EH (cell line): ENCODE measurements around the gene LANCL3.
"Not testable (repeated sequence)": the region's sequence is repeated elsewhere in the genome, so short reads cannot be mapped to it uniquely, and the experiment has no call there.

ENCODE experiments used
- DNase-seq: peaks from one replicate; pipeline ENCODE4 v3.0.0-alpha.2; 2015; ENCODE audit warnings: low read depth

Gene LANCL3

DNA sequence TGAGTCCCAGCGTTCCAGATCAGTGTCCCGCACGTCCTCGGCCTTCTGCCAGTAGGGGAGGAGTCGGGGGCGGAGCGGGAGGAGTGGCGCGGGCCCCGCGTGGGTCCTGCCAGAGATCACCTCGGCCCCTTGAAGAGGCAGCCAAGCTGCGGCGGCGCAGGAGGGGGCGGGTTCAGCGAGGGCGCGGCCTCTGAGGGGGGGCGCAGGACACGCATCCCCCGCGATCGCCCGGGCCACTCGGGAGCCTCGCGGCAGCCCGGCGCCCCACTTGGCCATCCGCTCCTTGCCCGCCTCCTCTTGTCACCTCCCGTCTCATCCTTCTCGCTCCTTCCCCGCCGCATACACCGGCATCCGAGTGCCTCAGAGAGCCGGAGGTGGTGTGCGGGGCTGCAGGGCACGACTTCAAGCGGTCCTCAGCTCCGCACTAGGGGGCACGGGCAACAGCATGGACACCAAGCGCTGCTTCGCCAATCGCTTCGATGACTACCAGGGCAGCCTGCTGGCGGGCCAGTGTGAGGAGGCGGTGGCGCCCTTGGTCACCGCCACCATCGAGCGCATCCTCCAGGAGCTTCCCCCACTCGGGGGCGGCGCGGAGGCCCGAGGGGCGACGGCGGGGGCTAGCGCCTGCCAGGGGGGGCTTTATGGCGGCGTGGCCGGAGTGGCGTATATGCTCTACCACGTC lies at the start of gene LANCL3:
Gene LANCL3 (plus strand): TSS at position 236 of the 682 bp plus-strand sequence. CDS start 210 bp downstream, at position 446.
- DNase-seq, result not testable (repeated sequence)

DNA sequence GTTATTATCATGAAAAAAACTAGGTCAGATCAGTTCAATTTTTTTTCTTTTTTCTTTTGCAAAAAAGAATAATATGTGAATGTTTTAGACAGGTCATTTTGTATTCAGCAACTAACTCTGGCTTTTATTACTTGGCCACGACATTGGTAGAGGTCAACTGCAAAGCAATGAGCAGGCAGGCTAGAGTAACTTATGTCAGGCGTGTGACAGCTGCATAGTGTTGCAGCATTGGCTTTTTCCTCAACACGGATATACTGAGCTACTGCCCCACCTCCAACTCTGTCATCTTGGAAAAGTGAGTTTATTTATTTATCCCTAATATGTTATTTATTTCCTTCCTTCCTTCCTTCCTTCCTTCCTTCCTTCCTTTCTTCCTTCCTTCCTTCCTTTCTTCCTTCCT lies 47.8 kb upstream of the LANCL3 start:
- not testable (repeated sequence) for DNase-seq

DNA sequence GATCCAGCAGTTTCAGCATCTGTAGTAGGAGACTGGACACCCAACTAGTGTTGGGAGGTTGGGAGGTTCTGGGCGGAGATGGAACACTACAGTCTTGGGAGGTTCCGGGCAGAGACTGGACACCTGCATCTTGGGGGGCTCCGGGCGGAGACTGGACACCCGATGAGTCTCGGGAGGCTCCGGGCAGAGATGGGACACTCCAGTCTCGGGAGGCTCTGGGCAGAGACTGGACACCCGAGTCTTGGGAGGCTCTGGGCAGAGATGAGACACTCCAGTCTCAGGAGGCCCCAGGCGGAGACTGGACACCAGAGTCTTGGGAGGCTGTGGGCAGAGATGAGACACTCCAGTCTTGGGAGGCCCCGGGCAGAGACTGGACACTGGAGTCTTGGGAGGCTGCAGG lies 29.5 kb upstream of the LANCL3 start:
- no peak for DNase-seq

DNA sequence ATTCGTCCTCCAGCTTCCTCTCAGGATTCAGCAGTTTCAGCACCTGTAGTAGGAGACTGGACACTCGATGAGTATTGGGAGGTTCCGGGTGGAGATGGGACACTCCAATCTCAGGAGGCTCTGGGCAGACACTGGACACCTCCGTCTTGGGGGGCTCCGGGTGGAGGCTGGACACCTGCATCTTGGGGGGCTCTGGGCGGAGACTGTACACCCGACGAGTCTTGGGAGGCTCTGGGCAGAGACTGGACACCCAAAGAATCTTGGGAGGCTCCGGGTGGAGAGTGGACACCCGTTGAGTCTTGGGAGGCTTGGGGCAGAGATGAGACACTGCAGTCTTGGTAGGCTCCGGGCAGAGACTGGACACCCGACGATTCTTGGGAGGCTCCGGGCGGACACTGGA lies 28.7 kb upstream of the LANCL3 start:
- DNase-seq, result no peak

DNA sequence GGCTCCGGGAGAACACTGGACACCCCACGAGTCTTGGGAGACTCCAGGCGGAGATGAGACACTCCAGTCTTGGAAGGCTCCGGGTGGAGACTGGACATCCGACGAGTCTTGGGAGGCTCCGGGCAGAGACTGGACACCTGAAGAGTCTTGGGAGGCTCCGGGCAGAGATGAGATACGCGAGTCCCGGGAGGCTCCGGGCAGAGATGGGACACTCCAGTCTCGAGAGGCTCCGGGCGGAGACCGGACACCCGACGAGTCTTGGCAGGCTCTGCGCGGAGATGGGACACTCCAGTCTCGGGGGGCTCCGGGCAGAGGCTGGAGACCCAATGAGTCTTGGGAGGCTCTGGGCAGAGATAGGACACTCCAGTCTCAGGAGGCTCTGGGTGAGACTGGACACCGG lies 28.1 kb upstream of the LANCL3 start:
- DNase-seq, result no peak

DNA sequence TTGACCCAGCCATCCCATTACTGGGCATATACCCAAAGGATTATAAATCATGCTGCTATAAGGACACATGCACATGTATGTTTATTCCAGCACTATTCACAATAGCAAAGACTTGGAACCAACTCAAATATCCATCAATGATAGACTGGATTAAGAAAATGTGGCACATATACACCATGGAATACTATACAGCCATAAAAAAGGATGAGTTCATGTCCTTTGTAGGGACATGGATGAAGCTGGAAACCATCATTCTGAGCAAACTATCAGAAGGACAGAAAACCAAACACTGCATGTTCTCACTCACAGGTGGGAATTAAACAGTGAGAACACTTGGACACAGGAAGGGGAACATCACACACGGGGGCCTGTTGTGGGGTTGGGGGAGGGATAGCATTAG lies 26.9 kb upstream of the LANCL3 start:
- not testable (repeated sequence) for DNase-seq

DNA sequence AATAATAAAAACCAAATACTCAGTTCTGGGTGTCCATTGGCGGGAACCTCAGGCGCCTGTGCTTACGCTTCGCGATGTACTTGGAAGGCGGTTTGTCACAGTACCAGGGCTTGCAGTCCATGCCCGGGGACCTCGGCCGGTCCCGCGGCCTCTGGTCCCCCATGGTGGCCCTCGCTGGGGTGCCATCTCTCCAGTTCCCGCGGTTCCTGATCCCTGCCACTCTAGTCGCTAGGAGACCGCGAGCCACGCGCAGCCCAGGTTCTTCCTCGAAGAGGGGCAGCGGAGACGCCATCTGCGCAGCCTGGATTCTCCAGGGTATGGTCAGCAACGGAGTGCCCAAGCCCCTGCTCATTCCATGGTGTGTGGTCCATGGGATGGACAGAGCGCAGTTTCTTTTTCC lies 26.4 kb upstream of the LANCL3 start:
- DNase-seq, result no peak

DNA sequence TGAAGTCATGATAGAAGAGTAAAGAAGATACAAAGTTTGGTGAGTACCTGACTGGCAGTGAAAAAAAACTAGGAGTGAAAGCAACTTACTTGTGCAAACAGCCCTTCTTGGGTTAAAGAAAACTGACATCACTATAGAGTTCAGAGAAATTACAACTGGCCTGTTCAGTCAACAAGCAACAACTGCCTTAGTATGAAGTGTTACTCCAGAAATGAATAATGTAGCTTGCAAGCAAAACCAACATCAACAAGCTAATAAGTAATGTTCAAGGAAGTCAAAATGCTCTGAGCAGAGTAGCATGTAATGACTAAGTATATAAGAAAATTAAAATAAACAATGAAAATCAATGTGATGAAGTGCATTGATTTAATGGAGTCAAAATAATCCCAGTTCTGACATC lies 21.8 kb upstream of the LANCL3 start:
- DNase-seq, result not testable (repeated sequence)

DNA sequence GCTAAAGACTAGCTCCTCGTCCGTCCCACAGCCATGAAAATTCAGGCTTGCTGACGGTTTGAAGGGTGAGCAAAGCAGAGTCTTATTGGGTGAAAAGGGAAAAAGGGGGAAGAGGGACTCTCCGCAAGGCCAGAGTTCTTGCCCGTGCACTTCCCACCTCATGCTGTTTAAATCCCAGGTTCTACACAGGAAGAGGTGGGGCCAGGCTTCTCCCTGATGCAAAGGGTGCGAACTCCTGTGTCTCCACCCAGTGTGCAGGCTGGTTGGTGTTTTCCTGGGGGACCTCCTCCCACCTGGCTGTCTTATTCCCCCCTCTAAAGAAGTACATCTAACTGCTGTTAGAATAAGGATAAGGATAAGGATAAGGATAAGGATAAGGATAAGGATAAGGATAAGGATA lies 18.0 kb upstream of the LANCL3 start:
- DNase-seq, result no peak

DNA sequence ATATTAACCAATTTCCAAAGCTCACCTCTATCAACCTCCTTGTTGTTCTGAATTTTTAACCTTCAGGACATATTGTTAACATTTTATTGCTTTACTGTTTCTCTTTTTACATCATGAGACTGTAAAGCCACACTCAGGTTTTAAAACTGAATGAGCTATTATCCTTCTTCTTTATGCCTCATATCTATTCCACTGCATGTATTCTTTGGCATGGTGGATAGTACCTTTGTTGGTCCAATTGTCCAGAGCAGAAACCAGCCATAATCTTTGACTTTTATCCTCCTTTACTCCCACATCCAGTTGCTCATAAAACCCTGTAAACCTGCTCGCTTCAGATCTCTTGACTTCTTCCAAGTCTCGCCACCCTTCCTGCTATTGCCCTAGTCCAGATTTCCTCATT lies 6.2 kb upstream of the LANCL3 start:
- DNase-seq, result not testable (repeated sequence)

DNA sequence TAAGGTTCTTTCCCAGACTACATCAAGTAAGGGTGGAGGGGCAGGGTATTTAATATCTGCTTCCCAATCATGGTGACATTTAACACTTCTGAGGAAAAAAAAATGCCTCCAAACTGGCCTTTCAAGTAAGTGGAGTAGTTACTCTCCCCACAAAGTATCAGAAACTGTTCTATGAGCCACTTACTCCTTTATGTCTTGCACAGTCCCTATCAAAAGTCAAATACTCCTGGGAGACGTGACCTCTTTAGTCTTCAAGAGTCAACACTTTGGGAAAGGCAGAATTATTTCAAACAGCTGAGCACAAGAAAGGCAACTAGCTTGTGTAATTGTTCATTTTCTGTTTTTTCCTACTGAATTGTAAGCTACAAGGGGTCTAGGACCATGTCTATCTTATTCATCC lies 1.1 kb upstream of the LANCL3 start:
- not testable (repeated sequence) for DNase-seq

DNA sequence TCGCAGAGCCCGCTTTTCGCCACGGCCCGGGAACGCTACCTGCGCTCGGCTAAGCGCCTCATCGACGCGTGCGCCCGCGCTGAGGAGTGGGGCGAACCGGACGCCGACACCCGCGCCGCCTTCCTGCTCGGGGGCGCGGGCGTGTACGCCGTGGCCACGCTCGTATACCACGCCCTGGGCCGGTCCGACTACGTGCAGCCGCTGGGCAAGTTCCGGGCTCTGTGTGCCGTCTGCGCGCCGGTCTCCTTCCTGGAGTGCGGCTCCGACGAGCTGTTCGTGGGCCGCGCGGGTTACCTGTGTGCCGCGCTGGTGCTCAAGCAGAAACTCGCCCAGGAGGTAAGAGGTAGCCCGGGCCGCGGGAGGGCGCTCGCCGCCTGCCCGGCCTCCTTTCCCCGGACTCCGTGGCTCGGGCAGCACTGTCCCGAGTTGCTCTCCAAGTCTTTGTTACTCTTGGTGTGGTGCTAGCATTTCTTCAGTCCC lies 687 bp downstream of the LANCL3 start:
- not testable (repeated sequence) for DNase-seq

DNA sequence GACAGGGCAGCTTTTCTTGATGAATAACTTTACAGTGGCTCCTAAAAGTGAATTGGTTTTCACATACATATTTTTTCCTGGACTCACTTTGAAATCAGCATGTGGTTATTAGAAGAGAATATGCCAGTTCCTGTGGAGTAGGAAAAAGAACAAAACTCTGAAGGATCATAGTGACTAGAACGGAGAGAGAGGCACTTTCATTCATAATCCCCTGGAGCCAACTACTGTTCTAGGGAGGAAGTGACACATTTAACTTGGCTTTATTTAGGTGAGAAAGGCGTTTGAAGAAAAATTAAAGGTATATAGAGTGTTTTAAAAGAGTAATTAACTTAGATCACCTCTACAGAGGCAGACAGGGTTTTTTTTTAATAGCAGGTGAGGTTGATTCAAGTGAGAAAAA lies 1.7 kb downstream of the LANCL3 start:
- not testable (repeated sequence) for DNase-seq

DNA sequence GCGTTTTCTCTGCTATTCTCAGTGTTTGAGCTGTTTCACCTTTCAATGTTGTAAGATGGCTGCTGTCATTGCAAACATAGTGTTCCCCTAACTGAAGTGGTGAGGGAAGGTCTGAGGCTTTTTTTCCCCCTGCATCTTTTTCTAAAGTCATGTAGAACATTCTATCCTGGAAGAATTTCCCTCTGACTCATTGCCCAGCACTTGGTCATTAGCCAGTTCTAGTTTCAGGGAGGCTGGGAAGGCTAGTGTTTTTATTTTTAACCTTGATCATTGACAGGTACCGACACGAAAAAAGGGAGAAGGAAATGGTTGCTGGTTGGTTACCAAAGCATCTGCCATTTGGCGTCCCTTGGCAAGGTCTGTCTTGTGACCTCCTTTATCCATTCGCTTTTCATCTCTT lies 6.6 kb downstream of the LANCL3 start:
- DNase-seq, result no peak

DNA sequence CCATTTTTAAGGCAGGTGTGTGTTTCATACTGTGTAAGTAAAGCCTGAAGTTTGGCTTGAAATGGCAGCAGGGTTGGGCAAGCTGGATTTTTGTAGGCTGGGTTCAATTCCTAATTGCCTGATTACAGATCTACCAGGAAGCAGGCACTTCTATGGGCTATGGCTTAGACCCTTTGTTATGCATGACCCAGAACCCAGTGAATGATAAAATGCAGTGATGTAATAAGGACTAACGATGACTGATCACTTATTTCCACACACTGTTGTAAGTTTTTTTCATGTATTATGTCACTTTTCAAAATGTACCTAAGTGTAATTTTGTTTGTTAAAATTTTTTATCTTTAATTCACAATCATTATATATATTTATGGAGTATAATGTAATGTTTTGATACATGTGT lies 8.6 kb downstream of the LANCL3 start:
- DNase-seq, result no peak

DNA sequence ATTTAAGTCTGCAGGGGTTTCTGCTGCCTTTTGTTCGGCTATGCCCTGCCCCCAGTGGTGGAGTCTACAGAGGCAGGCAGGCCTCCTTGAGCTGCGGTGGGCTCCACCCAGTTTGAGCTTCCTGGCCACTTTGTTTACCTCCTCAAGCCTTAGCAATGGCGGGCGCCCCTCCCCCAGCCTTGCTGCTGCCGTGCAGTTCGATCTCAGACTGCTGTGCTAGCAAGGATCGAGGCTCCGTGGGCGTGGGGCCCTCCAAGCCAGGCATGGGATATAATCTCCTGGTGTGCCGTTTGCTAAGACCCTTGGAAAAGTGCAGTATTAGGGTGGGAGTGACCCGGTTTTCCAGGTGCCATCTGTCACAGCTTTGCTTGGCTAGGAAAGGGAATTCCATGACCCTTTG lies 15.9 kb downstream of the LANCL3 start:
- not testable (repeated sequence) for DNase-seq

DNA sequence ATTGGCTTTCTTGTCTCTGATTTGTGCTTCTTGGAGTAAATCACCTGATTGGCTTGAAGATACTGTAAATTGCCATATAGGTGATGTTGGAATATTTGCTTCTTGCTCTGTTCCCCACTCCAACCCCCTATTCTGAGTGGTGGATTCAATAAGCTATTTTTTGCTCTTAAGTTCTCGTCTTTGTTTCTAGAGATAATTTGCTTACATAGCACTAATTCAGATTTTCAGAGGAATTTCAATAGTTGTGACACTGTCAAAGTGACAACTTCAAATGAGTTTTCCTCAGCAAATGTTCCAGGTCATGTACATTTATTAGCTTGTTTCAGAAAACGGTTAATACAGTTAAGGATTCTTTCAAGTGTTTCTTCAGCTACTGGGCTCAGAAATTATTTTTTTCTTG lies 18.6 kb downstream of the LANCL3 start:
- no peak for DNase-seq

DNA sequence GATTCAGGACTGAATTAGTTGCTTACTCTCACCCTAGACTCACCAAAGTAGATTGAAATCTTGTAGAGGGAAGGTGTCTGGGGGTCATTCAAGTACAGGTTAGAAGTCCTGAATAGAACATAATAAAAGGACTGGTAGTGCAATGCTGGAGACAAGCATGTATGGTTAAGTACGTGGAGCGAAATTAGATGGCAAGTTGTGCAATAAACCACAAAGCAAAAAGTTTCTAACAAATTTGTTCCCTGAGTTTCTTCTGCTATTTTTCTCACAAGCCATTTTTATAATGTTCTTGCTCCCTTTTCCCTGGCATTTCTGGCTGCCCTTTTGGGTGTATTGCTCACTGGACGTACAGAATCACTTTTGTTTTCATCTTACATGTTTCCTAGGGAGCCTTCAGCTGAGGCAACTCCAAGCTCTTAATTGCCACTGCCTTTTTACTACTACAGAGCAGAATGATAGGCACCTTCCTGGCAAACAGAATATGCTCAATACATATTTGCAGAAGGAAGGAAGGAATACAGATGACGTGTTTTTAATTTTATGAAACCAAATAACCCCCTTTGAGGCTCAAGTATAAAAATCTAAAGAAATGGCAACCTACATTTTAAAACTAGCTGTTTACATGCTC lies 23.4 kb downstream of the LANCL3 start:
- DNase-seq, result no peak

DNA sequence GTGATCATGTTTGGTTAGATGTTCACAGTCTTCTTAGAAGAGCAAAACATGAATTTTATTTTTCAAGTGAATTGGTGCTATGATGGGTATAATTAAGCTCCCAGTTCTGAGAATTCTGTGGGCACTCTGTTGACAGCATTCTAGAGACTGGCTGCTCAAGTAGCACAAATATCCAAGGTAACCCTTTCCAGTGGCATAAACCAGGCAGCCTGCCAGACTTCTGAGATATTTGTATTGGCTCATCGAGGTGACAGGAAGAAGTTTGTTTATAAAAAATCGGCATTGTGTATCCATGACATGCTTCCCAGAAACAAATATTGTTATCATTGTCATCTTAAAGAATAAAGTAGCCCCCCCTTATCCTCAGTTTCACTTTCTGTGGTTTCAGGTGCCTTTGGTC lies 28.3 kb downstream of the LANCL3 start:
- DNase-seq, result no peak

DNA sequence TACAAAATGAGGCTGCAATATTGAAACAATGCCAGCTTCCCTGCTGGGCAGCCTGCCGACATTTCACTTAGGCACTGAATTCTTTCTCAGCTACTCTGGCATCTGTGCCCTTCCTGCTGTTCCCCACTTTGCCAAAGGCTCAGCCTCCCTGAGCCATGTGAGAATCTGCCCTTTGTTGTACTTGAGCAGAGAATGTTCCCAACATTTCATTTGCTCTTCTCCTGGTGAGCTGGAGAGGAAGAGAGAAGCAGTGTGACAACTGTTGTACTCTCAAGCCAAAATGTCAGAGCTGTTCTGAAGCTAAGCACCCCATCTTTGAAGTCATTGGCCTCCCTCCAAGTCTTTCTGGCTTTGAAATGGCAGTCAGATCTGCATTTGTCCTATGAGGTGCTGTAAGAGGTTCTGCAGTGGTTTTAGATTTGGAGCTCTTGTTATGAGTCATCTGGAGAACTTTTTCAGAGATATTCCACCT lies 32.5 kb downstream of the LANCL3 start:
- no peak for DNase-seq

DNA sequence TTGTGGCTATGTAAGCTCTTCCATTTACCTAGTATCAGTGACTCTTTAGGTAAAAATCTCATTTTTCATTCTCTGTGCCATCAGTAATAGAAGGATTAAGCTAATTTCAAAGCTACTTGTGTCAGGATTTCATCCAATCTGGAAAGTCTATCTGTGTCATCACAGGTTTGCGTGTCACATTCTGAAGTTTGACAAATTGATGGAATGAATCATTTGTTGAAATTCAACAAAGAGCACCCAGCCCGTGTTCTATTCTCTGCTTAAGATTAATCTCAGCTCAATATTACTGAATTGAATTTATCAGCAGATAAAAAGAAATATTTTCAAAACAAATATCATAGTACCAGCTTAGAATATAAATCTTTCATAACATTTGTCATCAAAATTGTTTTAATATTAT lies 35.8 kb downstream of the LANCL3 start:
- DNase-seq, result no peak

DNA sequence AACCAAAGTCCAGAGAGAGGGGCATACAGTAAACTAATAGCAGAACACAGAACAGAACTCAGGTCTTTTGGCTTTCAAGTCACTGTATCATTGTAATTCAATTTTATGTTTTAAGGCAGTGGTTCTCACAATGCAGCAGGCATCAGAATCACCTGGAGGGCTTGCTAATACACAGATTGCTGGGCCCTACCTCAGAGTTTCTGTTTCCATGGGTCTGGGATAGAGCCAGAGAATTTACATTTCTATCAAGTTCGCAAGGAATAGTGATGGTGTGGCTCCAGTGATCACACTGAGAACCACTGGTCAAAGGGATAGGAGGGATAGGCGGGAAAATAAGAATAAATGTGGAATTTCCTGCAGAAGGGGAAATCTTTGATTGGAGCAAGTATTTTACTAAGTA lies 36.7 kb downstream of the LANCL3 start:
- DNase-seq, result no peak

DNA sequence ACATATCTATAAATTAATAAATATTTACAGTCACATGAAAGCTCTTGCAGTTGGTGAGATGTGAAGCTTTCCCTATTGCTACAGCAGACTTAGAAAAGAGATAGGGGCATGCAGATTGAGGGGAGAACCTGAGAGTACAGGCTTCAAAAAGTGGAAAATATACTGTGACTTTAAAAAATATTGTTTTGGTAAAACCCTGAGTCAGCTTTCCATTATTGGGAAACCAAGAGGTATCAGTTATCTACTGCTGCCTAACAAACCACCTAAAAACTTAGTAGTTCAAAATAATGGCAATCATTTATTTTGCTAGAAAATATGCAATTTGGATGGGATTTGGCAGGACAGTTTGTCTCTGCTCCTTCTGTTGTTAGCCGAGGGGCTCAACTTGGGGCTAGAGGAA lies 38.3 kb downstream of the LANCL3 start:
- DNase-seq, result no peak

DNA sequence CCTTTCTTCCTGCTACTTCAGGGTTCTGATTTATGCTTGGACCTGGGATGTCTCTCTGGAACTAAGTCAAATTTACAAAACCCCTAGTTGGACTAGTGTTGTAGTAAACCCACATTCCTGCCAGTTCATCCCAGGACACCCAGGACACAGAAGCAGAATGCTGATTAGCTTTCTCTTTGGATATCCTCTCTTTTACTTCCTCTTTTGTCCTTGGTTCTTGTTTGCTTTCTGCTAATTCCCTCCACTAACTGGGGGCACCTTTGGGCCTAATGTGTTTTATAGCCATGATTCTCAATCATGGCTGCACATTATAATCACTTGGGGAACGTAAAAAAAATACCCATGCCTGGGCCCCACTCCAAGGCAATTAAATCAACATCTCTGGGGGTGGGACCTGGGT lies 42.5 kb downstream of the LANCL3 start:
- DNase-seq, result no peak
